A549 treated with ZK216348 at 1 μM for 4 hours (cell line): Measurements from ENCODE around the gene SPTLC1. TPM values are rescaled to one million over a fixed set of nuclear protein-coding genes. Genes with fewer than 3 reads are reported as not detected.

ENCODE experiments used
- total RNA-seq: library from RNA; stranded (reverse); fragments of 200-300 nt; extraction: Qiagen RNA extraction; gene quantifications from 5 replicates; pipeline ENCODE4 v1.2.3, GENCODE V29; 2022; ENCODE audit warnings: low read depth

The SPTLC1 gene
- total RNA-seq, result 57.3 to 74.4 TPM (median 63.6 TPM) in 5 replicates

GRCh38 chr9:92115071-92115858, at the start of gene SPTLC1:
SPTLC1 (minus strand) TSS chr9:92115413; CDS start chr9:92115370, 43 bp downstream.

Other genes with a start within 250 kb of the SPTLC1 start
- 1.4 to 2.4 TPM (median 1.7 TPM) in 5 replicates for gene ROR2, start 165.2 kb downstream of the SPTLC1 start, total RNA-seq
- 93.6 to 116 TPM (median 103 TPM) in 5 replicates for gene IARS1, start 178.3 kb upstream of the SPTLC1 start, total RNA-seq
- 27.2 to 36.9 TPM (median 30.4 TPM) in 5 replicates for gene NOL8, start 209.9 kb upstream of the SPTLC1 start, total RNA-seq
- 5.6 to 8.3 TPM (median 6.5 TPM) in 5 replicates for gene CENPP, start 210.5 kb upstream of the SPTLC1 start, total RNA-seq